Upper lobe of right lung (tissue), 1 donor: ENCODE results near the gene COA8. TPM values are rescaled to one million over a fixed set of nuclear protein-coding genes. Genes with fewer than 3 reads are reported as not detected.
"Not testable (repeated sequence)": the region's sequence is repeated elsewhere in the genome, so short reads cannot be mapped to it uniquely, and the experiment has no call there.

ENCODE experiments used
- ATAC-seq: fragments of 200-7000 bp; cut with Tn5 transposase; one replicate; pipeline ENCODE4 v1.9.1; 2020; ENCODE audit warnings: mild to moderate bottlenecking, moderate library complexity
- DNase-seq: peaks from one replicate; pipeline ENCODE4 v3.0.0-alpha.2; 2020
- H3K27ac ChIP-seq: fragments of 200-600 bp; one replicate; pipeline ENCODE4 v1.8.0; 2022
- H3K27me3 ChIP-seq: fragments of 200-600 bp; one replicate; pipeline ENCODE4 v1.8.0; 2022; ENCODE audit warnings: mild to moderate bottlenecking
- H3K36me3 ChIP-seq: fragments of 200-600 bp; one replicate; pipeline ENCODE4 v1.8.0; 2022
- H3K4me1 ChIP-seq: fragments of 200-600 bp; one replicate; pipeline ENCODE4 v1.8.0; 2022
- H3K4me3 ChIP-seq: fragments of 200-600 bp; one replicate; pipeline ENCODE4 v1.8.0; 2022; ENCODE audit warnings: mild to moderate bottlenecking
- H3K9me3 ChIP-seq: fragments of 200-600 bp; one replicate; pipeline ENCODE4 v1.8.0; 2022
- CTCF ChIP-seq: fragments of 200-600 bp; IDR thresholded peaks from one replicate; pipeline ENCODE4 v1.8.0; 2022; ENCODE audit warnings: antibody characterized with exemption
- intact Hi-C: fragments of 100-400 bp; cut with DNase I; formaldehyde crosslinking; loops from one replicate; pipeline ENCODE4 v1.11.0; 2022
- total RNA-seq: library from RNA; stranded (reverse); fragmentation: NEBNext Ultra II Directional; extraction: Animal tissue kit (Norgen Biotek cat#: 25700); gene quantifications from one replicate; pipeline ENCODE4 v1.2.1, GENCODE V29; 2021
- donor health status: DM: no; HTN: yes; CAD: no; lungs with severe emphysema.

COA8 gene
- total RNA-seq, 1 donor from 2014 or later = 29.7 TPM

DNA sequence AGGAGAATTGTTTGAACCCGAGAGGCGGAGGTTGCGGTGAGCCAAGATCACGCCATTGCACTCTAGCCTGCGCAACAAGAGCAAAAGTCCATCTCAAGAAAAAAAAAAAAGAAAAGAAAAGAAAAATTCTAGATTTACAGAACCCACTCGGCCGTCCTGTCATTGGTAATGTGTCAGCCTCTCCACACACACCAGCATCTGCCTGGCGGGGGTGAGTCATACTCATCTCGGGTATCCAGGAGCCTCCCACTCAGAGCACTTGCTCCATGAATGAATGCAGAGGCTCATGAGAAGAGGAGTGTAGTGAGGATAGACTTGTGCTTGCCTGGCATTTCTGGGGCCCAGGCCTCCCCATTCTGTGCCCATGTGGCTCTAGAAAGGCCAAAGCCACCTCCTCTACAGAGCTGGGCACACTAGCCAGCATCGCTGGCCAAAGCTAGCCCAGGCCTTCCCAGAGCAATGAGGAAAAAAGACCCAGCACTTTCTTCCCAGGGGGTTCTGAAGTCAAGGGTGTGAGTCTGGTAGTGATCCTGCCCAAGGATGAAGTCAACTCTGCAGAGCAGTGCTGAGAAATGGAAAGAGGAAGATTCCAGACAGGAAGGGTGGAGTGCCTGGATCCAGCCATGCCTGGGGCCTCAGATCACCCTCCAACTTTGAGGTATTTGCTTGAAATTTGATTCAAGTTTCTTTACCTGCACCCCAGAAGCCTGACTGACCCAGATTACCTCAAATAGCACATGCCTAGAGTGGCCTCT lies 35.0 kb downstream of the COA8 start:
- no peak for TF ChIP-seq CTCF

DNA sequence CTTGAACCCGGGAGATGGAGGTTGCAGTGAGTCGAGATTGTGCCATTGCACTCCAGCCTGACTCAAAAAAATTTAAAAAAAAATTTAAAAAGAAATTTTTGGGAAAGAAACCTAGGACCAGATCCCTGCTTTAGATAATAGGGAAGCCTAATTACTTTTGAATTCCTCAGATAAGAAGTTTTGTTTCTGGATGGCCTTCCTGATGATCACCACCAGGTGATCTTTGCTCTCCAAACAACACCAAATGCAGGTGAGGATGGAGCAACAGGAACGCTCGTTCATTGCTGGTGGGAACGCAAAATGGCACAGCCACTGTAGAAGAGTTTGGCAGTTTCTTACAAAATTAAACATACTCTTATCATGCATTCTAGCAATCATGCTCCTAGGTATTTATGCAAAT lies 37.7 kb downstream of the COA8 start:
- intact Hi-C loops = no loop called here
- Histone ChIP-seq H3K36me3 (no peaks in the 10 kb centered on the region), H3K9me3 (no peaks in the 10 kb centered on the region), H3K4me1 (no peaks in the 10 kb centered on the region), H3K4me3 (no peak overlapping the region), H3K27me3 (no peaks in the 10 kb centered on the region), H3K27ac (no peak overlapping the region)
- TF ChIP-seq CTCF = no peak
- ATAC-seq (no peak), DNase-seq (no peak)

More for the DNA sequence above, 35.0 kb downstream of the COA8 start:
- DNase-seq (no peak), ATAC-seq (peak; percentile 52)
- no peaks in the 10 kb centered on the region for H3K27me3 ChIP-seq
- peaks cover 6% of the 10 kb centered on the region for H3K4me1 ChIP-seq
- no peaks in the 10 kb centered on the region for H3K36me3 ChIP-seq
- no peak overlapping the region for H3K4me3 ChIP-seq
- intact Hi-C loops = no loop called here
- H3K9me3 ChIP-seq = no peaks in the 10 kb centered on the region
- no peak overlapping the region for H3K27ac ChIP-seq

- no peak for TF ChIP-seq CTCF
- Histone ChIP-seq H3K27me3 (no peaks in the 10 kb centered on the region), H3K4me1 (peaks cover 17% of the 10 kb centered on the region), H3K36me3 (no peaks in the 10 kb centered on the region), H3K27ac (no peak overlapping the region), H3K4me3 (no peak overlapping the region), H3K9me3 (no peaks in the 10 kb centered on the region)
- ATAC-seq (no peak), DNase-seq (no peak)
- intact Hi-C loops = no loop called here
Measured at GRCh38 chr14:103604620-103605019, 41.9 kb downstream of the COA8 start.

- Histone ChIP-seq H3K4me1 (peaks cover 17% of the 10 kb centered on the region), H3K9me3 (no peaks in the 10 kb centered on the region), H3K4me3 (peak overlapping the region; percentile 17), H3K27me3 (no peaks in the 10 kb centered on the region), H3K27ac (no peak overlapping the region), H3K36me3 (no peaks in the 10 kb centered on the region)
- ATAC-seq (peak; percentile 90), DNase-seq (peak; percentile 69)
- TF ChIP-seq CTCF = peak; percentile 36
- intact Hi-C loops = no loop called here
Measured at GRCh38 chr14:103606963-103607668, 44.4 kb downstream of the COA8 start.

GRCh38 chr14:103607822-103608221 lies 45.1 kb downstream of the COA8 start:
- Histone ChIP-seq H3K27me3 (no peaks in the 10 kb centered on the region), H3K36me3 (no peaks in the 10 kb centered on the region), H3K27ac (no peak overlapping the region), H3K4me3 (peak overlapping the region; percentile 17), H3K4me1 (peaks cover 17% of the 10 kb centered on the region), H3K9me3 (no peaks in the 10 kb centered on the region)
- DNase-seq = no peak
- ATAC-seq = peak; percentile 3
- no peak for TF ChIP-seq CTCF
- intact Hi-C loops = no loop called here

DNA sequence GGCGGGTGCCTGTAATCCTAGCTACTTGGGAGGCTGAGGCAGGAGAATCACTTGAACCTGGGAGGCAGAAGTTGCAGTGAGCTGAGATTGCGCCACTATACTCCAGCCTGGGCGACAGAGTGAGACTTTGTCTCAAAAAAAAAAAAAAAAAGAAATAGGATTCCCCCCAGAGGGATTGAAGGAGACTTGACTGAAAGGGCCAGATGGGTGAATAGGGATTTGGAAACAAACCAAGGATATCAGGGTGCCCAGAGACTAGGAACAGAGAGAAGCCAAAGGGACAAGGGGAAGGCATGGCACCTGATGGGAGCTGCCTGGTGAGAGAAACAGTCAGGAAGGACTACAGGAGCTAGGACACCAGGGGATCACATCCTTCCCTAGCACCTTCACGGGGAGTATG lies 46.3 kb downstream of the COA8 start:
- H3K36me3 ChIP-seq, H3K9me3 ChIP-seq, ATAC-seq, H3K27me3 ChIP-seq, H3K4me3 ChIP-seq, H3K27ac ChIP-seq, DNase-seq, intact Hi-C loops: not testable (repeated sequence)
- H3K4me1 ChIP-seq = peaks cover 17% of the 10 kb centered on the region
